ENCODE results near the gene ETF1.

The ETF1 gene

GRCh38 chr5:138472353-138472752 is 70.7 kb downstream of the ETF1 start:
- TF ChIP-seq EZH2phosphoT487 (IDR thresholded peaks at IDR 0.05; ENCODE audit: borderline replicate concordance) (no peak), CTCF (conservative IDR thresholded peaks at IDR 0.05; ENCODE audit: low read length) (no peak)
- H2AFZ ChIP-seq (ENCODE audit: low read length), result no peak overlapping the region

DNA sequence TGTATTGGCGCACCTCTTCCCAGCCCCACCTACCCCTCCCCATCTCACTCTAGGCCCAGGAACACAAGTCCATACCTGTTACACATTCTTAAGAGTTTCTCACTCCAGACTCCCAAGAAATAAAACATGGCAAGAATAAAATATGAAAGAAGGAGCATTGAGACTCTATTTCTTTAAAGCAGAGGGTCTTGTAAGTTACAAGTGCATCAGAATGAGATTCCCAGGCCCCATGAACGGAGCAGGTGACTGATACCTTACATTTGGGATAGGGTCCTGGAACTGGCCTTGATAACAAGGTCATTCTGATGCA is 72.0 kb downstream of the ETF1 start:
- no peaks in the 10 kb centered on the region for H3F3A ChIP-seq (ENCODE audit: low read depth)
- no peak overlapping the region for H3K4me3 ChIP-seq (ENCODE audit: low read length, poor library complexity, severe bottlenecking)
- H3K9me3 ChIP-seq (ENCODE audit: insufficient read depth, low read depth, low read length), result no peaks in the 10 kb centered on the region
- H3K9ac ChIP-seq (ENCODE audit: low read depth, low read length, poor library complexity, severe bottlenecking), result no peak overlapping the region
- peaks cover 23% of the 10 kb centered on the region for H3K27me3 ChIP-seq (ENCODE audit: insufficient read depth, low read length, poor library complexity, severe bottlenecking)
- no peak for TF ChIP-seq CTCF (conservative IDR thresholded peaks at IDR 0.05; ENCODE audit: low read length)
- TF ChIP-seq EZH2phosphoT487 (IDR thresholded peaks at IDR 0.05; ENCODE audit: borderline replicate concordance), result no peak
- H3K79me2 ChIP-seq (ENCODE audit: insufficient read depth, low read length), result no peaks in the 10 kb centered on the region
- no peak overlapping the region for H2AFZ ChIP-seq (ENCODE audit: low read length)
- H4K20me1 ChIP-seq (ENCODE audit: insufficient read depth, low read length, poor library complexity, severe bottlenecking), result peaks cover 1% of the 10 kb centered on the region
- no peaks in the 10 kb centered on the region for H3K9me2 ChIP-seq (replicated peaks; ENCODE audit: low read depth, low read length)
- H3K36me3 ChIP-seq (ENCODE audit: insufficient read depth, low read length), result no peaks in the 10 kb centered on the region
- no peaks in the 10 kb centered on the region for H3K4me1 ChIP-seq (ENCODE audit: insufficient read depth, low read length, poor library complexity, severe bottlenecking)
- no peak overlapping the region for H3K4me2 ChIP-seq (ENCODE audit: low read depth, low read length, poor library complexity, severe bottlenecking)

More at GRCh38 chr5:138472353-138472752, 70.7 kb downstream of the ETF1 start:
- H3K4me2 ChIP-seq (ENCODE audit: low read depth, low read length, poor library complexity, severe bottlenecking), result no peak overlapping the region
- H3K4me3 ChIP-seq (ENCODE audit: low read length, poor library complexity, severe bottlenecking), result no peak overlapping the region
- H3K79me2 ChIP-seq (ENCODE audit: insufficient read depth, low read length), result no peaks in the 10 kb centered on the region
- H3K9me2 ChIP-seq (replicated peaks; ENCODE audit: low read depth, low read length), result no peaks in the 10 kb centered on the region
- H4K20me1 ChIP-seq (ENCODE audit: insufficient read depth, low read length, poor library complexity, severe bottlenecking), result no peaks in the 10 kb centered on the region
- no peaks in the 10 kb centered on the region for H3K9me3 ChIP-seq (ENCODE audit: insufficient read depth, low read depth, low read length)
- H3K9ac ChIP-seq (ENCODE audit: low read depth, low read length, poor library complexity, severe bottlenecking), result no peak overlapping the region
- H3K36me3 ChIP-seq (ENCODE audit: insufficient read depth, low read length), result no peaks in the 10 kb centered on the region
- H3F3A ChIP-seq (ENCODE audit: low read depth), result no peaks in the 10 kb centered on the region
- no peaks in the 10 kb centered on the region for H3K4me1 ChIP-seq (ENCODE audit: insufficient read depth, low read length, poor library complexity, severe bottlenecking)
- peaks cover 10% of the 10 kb centered on the region for H3K27me3 ChIP-seq (ENCODE audit: insufficient read depth, low read length, poor library complexity, severe bottlenecking)

DNA sequence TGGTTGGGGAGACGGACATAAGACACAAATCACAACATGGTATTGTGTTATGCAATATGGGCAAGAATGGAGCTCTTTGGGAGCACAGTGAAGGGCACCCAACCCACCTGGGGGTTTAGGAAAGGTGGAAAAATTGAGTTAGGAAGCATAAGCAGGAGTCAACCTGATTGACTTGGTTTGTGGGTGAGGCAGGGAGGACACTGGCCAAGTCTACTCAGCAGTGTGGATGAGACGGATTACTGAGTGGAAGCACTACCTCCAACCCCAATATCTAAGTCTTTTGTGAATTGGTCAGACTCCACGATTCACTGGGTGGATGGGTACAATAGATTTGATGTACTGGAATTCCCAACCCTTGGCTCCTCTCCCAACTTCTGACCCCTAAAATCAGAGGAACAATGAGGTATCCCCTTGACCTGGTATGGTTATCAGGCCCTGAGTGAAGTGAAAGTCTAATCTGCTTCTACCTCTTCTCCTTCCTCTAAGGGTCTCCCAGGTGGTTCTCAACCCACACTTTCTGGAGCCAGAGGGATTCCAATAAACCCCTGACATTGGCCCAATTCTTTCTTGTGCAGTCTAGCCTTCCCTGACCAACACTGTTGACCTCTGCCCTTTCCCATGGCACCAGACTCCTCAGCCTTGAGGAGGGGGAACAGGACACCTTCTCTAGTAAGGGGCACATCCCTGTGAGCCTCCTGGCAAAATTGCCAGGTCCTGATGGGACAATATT is 72.5 kb downstream of the ETF1 start:
- Histone ChIP-seq H3F3A (ENCODE audit: low read depth) (no peaks in the 10 kb centered on the region), H3K79me2 (ENCODE audit: insufficient read depth, low read length) (no peaks in the 10 kb centered on the region), H3K4me1 (ENCODE audit: insufficient read depth, low read length, poor library complexity, severe bottlenecking) (no peaks in the 10 kb centered on the region), H4K20me1 (ENCODE audit: insufficient read depth, low read length, poor library complexity, severe bottlenecking) (peaks cover 4% of the 10 kb centered on the region), H3K9me3 (ENCODE audit: insufficient read depth, low read depth, low read length) (no peaks in the 10 kb centered on the region), H3K9ac (ENCODE audit: low read depth, low read length, poor library complexity, severe bottlenecking) (no peak overlapping the region), H3K27me3 (ENCODE audit: insufficient read depth, low read length, poor library complexity, severe bottlenecking) (peaks cover 28% of the 10 kb centered on the region), H3K4me2 (ENCODE audit: low read depth, low read length, poor library complexity, severe bottlenecking) (no peak overlapping the region), H2AFZ (ENCODE audit: low read length) (no peak overlapping the region), H3K36me3 (ENCODE audit: insufficient read depth, low read length) (no peaks in the 10 kb centered on the region), H3K4me3 (ENCODE audit: low read length, poor library complexity, severe bottlenecking) (no peak overlapping the region), H3K9me2 (replicated peaks; ENCODE audit: low read depth, low read length) (no peaks in the 10 kb centered on the region)
- TF ChIP-seq EZH2phosphoT487 (IDR thresholded peaks at IDR 0.05; ENCODE audit: borderline replicate concordance) (no peak), CTCF (conservative IDR thresholded peaks at IDR 0.05; ENCODE audit: low read length) (no peak)
